Measurements from ENCODE around the gene SLCO2B1.

The SLCO2B1 gene

GRCh38 chr11:75229466-75229865 is 78.6 kb downstream of the SLCO2B1 start:
- FAIRE-seq, result no peak

DNA sequence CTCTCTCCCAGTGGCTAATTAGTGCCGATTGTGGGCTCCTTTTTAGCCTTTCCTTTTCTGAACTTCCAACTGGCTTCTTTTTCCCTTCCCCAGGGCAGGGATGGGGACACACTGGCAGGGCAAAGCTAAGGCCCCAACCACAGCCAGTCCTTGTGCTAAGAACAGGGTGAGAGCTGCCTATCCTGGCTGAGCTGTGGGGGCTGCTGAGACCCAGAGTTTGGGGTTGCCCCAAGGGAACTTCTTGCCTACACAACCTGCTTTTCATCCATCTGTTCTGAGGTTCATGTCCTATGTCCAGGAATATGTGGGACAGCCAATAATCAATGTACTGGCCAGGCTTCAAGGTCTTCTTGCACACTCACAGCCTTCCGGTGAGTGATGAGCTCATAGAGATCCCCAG is 79.7 kb downstream of the SLCO2B1 start:
- no peak for FAIRE-seq

DNA sequence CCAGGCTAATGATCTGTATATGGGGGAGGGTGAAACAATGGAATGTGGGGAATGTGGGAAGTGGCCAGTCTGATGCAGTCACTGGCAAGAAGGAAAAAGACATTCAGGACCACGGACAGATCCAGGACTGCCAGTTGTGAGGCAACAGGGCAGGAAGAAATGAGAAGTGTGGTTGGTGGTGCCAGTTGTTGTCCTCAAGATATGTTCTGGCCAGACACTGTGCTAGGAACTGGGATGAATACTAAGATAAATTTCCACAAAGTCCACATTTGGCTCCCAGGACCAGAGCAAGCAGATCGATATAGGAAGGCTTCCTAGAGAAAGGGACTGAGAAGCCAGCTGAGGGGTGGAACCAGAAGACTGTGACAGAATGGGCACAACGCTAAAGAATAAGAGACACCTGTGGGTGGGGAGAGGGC is 82.9 kb downstream of the SLCO2B1 start:
- no peak for FAIRE-seq

- FAIRE-seq, result no peak
Measured at GRCh38 chr11:75236062-75236461, 85.2 kb downstream of the SLCO2B1 start.

GRCh38 chr11:75237050-75237449 is 86.1 kb downstream of the SLCO2B1 start:
- FAIRE-seq, result no peak

DNA sequence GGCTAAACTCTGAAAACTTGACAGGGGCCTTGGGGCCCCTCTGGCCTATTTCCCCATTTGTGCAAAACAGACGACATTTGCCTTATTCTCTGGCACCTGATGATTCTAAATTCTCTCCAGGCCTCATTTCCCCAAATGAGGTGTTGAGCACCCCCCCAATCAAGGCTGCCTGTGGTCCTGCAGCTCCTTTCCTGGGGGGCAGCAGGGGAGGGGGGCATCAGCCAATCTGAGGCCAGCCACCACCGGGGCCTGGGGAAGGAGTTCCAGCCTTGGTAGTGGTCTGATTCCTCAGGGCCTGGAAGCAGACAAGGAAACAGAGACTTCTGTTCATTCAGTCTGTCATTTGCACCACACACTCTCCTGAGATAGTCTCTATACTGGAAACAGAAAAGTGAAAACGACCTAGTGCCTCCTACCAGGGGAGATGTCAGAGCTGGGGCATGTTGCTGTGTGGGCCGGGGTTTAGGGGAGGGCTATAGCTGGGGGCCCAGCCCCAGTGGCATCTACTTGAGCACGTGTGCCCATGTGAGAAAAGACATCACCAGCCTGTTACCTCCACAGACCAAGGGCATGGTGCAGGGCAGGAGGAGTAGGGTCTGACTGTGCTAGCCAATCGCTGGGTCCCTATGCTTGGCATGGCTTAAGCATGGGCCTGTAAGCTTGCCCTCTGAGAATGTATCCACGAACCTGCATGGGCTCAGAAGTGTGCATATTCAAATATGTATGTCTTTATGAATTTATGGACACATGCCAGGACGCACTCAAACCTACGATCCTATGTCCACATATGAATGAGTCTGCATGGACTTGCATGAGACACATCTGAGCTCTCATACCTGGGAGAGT is 87.9 kb downstream of the SLCO2B1 start:
- FAIRE-seq, result no peak

DNA sequence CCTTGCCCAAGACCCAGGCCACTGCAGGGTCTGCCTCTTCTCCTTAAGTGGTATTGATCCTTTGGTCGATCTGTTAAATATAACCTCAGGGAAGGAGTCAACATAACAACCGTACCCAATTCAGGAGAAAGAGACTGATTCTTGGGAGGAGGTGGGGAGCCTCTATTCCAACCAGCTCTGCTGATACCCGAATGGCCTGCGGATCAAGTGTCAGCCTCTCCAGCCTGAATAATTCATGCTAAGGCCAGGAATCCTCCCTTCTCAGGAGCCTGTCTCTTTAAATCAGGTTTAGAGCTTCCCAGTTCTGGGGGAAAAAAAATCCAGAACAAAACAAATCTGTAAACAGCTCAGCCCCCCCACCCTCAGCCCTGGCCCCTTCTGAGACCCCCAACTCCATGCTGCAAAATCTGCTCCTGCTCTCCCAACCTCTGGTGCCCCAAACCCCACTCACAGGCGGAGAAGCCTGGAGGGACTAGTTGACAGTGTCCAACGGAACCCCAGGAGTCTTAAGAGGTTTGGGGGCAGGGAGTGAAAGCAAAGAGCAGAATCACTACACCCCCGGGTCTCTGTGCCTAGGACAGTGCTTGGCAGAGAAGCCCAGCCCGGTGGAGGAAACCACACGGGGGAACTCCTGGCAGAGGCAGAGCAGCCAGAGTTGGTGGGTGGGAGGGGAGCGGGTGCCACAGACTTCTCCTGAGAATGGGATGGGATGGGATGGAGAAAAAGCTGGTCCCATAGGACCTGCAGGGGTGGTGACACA is 88.8 kb downstream of the SLCO2B1 start:
- FAIRE-seq, result no peak

DNA sequence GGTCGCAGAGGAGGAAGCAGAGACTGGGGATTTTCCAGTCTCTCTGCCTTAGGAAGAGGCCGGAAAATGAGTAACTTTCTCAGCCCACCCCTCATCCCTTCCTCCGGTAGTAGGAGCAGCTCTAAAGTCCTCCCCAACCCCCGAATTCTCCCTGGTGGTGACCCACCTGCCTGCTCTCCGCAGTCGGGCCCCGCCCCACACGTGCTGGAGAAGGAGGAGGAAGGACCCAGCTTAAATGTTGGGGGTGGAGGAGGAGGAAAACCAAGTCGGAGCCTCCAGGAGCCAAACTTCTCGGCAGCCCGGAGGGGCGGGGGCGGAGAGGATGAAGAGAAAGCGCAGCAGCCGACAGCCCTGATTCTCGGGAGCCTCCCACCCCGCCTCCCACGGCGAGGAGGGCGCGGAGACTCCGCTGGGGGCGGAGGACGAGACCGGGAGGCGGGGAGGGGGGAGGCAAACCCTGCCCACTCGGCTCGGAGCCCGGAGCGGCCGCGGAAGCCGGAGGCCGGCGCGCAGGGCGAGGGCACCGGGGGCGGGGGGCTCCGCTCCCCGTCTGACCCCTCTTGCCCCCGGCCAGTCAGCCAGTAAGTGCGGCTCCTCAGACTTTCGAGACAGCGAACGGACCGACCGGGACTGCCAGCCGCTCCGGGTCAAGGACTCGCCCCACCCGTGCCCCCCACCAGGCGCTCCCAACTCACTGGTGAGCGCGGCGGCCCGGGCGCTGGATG is 89.6 kb downstream of the SLCO2B1 start, which contains the start of gene TPBGL:
Gene TPBGL, plus strand, starts transcription at position 464 of the 725 bp plus-strand sequence. CDS start 276 bp downstream, outside the sequence.
- no peak for FAIRE-seq

GRCh38 chr11:75241036-75241905 is 90.4 kb downstream of the SLCO2B1 start:
- no peak for FAIRE-seq

- FAIRE-seq, result no peak
Measured at GRCh38 chr11:75241906-75242644, 91.2 kb downstream of the SLCO2B1 start.

DNA sequence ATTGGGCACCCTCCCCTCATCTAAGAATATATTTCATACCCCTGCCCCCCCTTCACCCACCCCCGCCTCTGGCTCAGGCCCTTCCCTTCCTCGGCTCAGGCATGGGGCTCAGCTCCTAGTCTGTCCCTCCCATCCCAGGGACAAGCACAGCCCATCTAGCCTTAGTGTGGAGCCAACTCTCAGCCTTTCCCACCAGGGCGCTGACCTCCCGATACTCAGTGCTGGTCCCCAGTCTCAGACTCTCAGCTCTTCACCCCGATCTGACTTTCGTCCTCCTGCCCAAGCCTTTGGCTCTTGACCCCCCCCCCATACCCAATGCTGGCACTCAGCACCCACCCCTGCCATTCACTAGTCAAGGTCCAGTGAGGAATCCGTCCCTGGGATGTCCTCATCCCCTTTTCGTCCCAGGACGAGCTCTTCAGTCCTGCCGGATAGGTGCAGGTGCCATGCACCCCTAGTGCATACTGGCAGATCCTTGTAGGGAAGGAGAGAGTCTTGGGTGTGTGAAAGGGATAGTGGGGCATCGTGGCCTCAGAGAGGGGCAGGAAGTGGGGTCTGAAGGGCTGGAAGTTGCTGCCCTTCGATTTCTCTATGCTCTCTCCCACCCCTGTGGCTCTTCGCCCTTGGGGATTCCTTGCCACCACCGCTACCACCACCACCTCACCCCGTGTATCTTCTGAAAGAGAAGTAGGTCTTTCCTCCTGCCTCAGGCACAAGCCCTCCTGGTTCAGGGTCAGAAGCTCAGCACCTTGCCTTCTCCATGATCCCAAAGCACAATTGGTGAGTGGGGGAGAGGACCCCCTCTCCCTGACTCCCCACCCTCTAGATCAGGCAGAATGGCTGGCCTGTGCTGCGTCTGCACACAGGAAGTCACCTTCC is 92.1 kb downstream of the SLCO2B1 start:
- FAIRE-seq, result no peak

- no peak for FAIRE-seq
Measured at GRCh38 chr11:75244052-75244814, 93.3 kb downstream of the SLCO2B1 start.

GRCh38 chr11:75245356-75246005 is 94.6 kb downstream of the SLCO2B1 start:
- FAIRE-seq, result no peak

- no peak for FAIRE-seq
Measured at GRCh38 chr11:75246006-75246670, 95.2 kb downstream of the SLCO2B1 start.

DNA sequence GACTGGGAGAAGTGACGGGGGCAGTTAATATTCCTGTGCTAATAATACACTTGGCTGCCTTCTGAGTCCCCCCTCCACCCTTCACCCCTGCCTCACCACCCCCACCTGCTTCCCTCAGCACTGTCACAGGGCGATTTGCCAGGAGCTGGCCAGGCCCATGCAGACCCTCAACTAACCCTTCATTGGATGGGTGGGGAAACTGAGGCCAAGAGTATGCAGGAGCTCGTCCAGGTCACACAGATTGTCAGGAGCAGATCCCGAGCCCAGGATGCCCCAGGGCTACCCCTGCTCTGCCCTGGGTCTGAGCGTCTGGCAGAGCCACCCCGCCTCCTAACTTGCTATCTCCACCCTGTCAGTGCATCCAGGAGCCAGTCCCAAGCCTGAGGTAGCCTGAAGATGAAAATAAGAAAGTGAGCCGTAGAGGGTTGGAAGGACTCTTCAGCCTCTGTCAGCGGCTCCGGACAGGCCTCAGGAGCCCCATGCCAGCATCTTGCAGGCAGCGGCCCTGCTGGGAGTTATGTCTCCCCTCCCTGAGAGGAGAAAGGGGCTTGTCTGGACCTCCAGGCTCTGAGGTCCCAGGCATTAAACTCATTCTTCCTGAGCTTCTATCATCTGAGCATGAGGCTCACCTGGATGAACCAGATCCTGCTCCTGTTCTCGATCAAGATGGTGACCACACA is 95.9 kb downstream of the SLCO2B1 start:
- no peak for FAIRE-seq

DNA sequence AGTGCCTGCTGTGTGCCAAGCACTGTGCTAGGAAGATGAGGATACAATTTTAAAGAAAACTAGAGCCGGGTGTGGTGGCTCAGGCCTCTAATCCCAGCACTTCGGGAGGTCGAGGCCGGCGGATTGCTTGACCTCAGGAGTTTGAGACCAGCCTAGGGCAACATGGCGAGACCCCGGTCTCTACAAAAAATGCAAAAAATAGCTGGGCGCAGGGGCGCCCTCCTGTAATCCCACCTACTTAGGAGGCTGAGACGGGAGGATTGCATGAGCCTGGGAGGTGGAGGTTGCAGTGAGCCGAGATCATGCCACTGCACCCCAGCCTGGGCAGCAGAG is 98.0 kb downstream of the SLCO2B1 start:
- no peak for FAIRE-seq

GRCh38 chr11:75249704-75250103 is 98.8 kb downstream of the SLCO2B1 start:
- FAIRE-seq, result no peak

DNA sequence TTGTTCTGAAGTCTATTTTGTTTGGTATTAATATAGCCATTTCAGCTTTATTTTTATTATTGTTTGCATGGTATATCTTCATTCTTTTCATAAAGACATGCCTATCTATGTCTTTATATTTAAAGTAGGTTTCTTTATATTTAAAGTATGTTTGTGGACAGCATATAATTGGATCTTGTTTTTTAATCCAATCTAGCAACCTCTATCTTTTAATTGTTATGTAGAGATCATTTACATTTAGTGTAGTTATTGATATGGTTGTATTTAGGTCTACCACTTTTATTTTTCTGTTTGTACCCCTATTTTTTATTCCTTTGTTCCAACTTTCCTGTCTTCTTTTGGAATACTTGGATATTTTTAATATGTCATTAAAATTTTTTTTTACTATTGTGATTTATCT is 103.4 kb downstream of the SLCO2B1 start:
- no peak for FAIRE-seq

Data from A204.1 (cell line).